UCSD-AML1 (cell line): Measurements from ENCODE around the gene ALKBH3.

Source experiments
- DNase-seq: peaks from one replicate; lab custom pipeline; 2025; ENCODE audit not compliant: unreplicated experiment; lab: John Stamatoyannopoulos, UW

Gene ALKBH3

GRCh38 chr11:43937434-43938411, 57.1 kb downstream of the ALKBH3 start:
- no peak for DNase-seq

GRCh38 chr11:43941257-43941994, 60.8 kb downstream of the ALKBH3 start:
- no peak for DNase-seq

- DNase-seq = peak; percentile 38
Observed at GRCh38 chr11:43942662-43943371, 62.2 kb downstream of the ALKBH3 start.

GRCh38 chr11:43943372-43943930, 62.8 kb downstream of the ALKBH3 start:
- DNase-seq = no peak

GRCh38 chr11:43943931-43944751, 63.5 kb downstream of the ALKBH3 start:
- no peak for DNase-seq

- DNase-seq = peak; percentile 83
Observed at GRCh38 chr11:43944761-43945311, 64.2 kb downstream of the ALKBH3 start.

GRCh38 chr11:43947003-43947500, 66.4 kb downstream of the ALKBH3 start:
- DNase-seq = no peak

GRCh38 chr11:43947815-43948214, 67.2 kb downstream of the ALKBH3 start:
- no peak for DNase-seq

- no peak for DNase-seq
Observed at GRCh38 chr11:43948341-43949225, 68.0 kb downstream of the ALKBH3 start.

- no peak for DNase-seq
Observed at GRCh38 chr11:43950311-43950855, 69.8 kb downstream of the ALKBH3 start.

- no peak for DNase-seq
Observed at GRCh38 chr11:43951231-43951630, 70.6 kb downstream of the ALKBH3 start.

- DNase-seq = no peak
Observed at GRCh38 chr11:43952020-43952400, 71.4 kb downstream of the ALKBH3 start.

GRCh38 chr11:43952401-43953342, 72.0 kb downstream of the ALKBH3 start:
- DNase-seq = no peak

- no peak for DNase-seq
Observed at GRCh38 chr11:43953521-43953920, 72.9 kb downstream of the ALKBH3 start.

GRCh38 chr11:43954241-43954640, 73.6 kb downstream of the ALKBH3 start:
- no peak for DNase-seq

- DNase-seq = no peak
Observed at GRCh38 chr11:43955381-43956118, 74.9 kb downstream of the ALKBH3 start.

- DNase-seq = no peak
Observed at GRCh38 chr11:43957571-43957970, 76.9 kb downstream of the ALKBH3 start.
